ENCODE results near the gene SIGLEC8. TPM values are rescaled to one million over a fixed set of nuclear protein-coding genes. Genes with fewer than 3 reads are reported as not detected.
A peak's percentile ranks its signal among the peaks of the same experiment; 100 is the strongest.

SIGLEC8 gene
- total and polyA plus RNA-seq, 5 experiments from 2014 or later = not detected

- Mint-ChIP-seq H3K27ac (no peak overlapping the region), H3K36me3 (no peaks in the 10 kb centered on the region), H3K27me3 (peaks cover 9 to 30% (median 18%) of the 10 kb centered on the region in 5 donors), H3K4me3 (no peak overlapping the region), H3K9me3 (peaks cover 0 to 7% (median 0%) of the 10 kb centered on the region in 9 donors), H3K4me1 (no peaks in the 10 kb centered on the region)
- no peak for DNase-seq
- POLR2A ChIA-PET = no interaction called here
- no peak for ATAC-seq
Observed at GRCh38 chr19:51488491-51488890, 30.2 kb upstream of the SIGLEC8 start.

- no peaks in the 10 kb centered on the region for H3K4me1 Mint-ChIP-seq
- no peak overlapping the region for H3K4me3 Mint-ChIP-seq
- DNase-seq (no peak), ATAC-seq (no peak)
- no peak overlapping the region for H3K27ac Mint-ChIP-seq
- H3K27me3 Mint-ChIP-seq = peaks cover 12 to 26% (median 20%) of the 10 kb centered on the region in 5 donors
- H3K9me3 Mint-ChIP-seq = peaks cover 0 to 1% (median 0%) of the 10 kb centered on the region in 9 donors
- no peaks in the 10 kb centered on the region for H3K36me3 Mint-ChIP-seq
- POLR2A ChIA-PET = no interaction called here
Observed at GRCh38 chr19:51485960-51486660, 27.9 kb upstream of the SIGLEC8 start.

- Mint-ChIP-seq H3K27ac (no peak overlapping the region), H3K4me3 (no peak overlapping the region), H3K4me1 (no peaks in the 10 kb centered on the region), H3K27me3 (peaks cover 13 to 50% (median 29%) of the 10 kb centered on the region in 5 donors), H3K9me3 (peaks cover 0 to 3% (median 0%) of the 10 kb centered on the region in 9 donors), H3K36me3 (no peaks in the 10 kb centered on the region)
- DNase-seq (no peak), ATAC-seq (no peak)
- POLR2A ChIA-PET = interaction anchor here (0.6 kb wide), 1 partner anchor 11 kb away, joined by 3 read pairs; no protein-coding TSS in a partner anchor
Observed at GRCh38 chr19:51480590-51480989, 22.3 kb upstream of the SIGLEC8 start.

GRCh38 chr19:51479531-51480331 is 21.5 kb upstream of the SIGLEC8 start:
- Mint-ChIP-seq H3K4me3 (no peak overlapping the region), H3K4me1 (no peaks in the 10 kb centered on the region), H3K36me3 (no peaks in the 10 kb centered on the region), H3K27ac (no peak overlapping the region), H3K27me3 (peaks cover 10 to 49% (median 26%) of the 10 kb centered on the region in 5 donors), H3K9me3 (peaks cover 0 to 3% (median 0%) of the 10 kb centered on the region in 9 donors)
- DNase-seq = no peak
- no peak for ATAC-seq
- POLR2A ChIA-PET = interaction anchor here (0.6 kb wide), 1 partner anchor 11 kb away, joined by 3 read pairs; no protein-coding TSS in a partner anchor

- Mint-ChIP-seq H3K9me3 (peaks cover 0 to 3% (median 0%) of the 10 kb centered on the region in 9 donors), H3K36me3 (no peaks in the 10 kb centered on the region), H3K4me3 (peak within 1 kb of the TSS in 1 of 10 donors; percentile 20), H3K4me1 (no peaks in the 10 kb centered on the region), H3K27me3 (peaks cover 7 to 56% (median 25%) of the 10 kb centered on the region in 5 donors), H3K27ac (no peak within 1 kb of the TSS)
- no peak for DNase-seq
- POLR2A ChIA-PET = no interaction called here
- no peak for ATAC-seq
Observed at GRCh38 chr19:51478381-51479234, 20.4 kb upstream of the SIGLEC8 start, which contains the start of gene CEACAM18. TSS of gene CEACAM18 (plus strand) at chr19:51478539.

GRCh38 chr19:51477344-51477743 is 19.1 kb upstream of the SIGLEC8 start:
- peaks cover 10 to 60% (median 24%) of the 10 kb centered on the region in 5 donors for H3K27me3 Mint-ChIP-seq
- ATAC-seq = no peak
- no peak overlapping the region for H3K27ac Mint-ChIP-seq
- H3K4me1 Mint-ChIP-seq = no peaks in the 10 kb centered on the region
- no peaks in the 10 kb centered on the region for H3K36me3 Mint-ChIP-seq
- DNase-seq = no peak
- H3K4me3 Mint-ChIP-seq = no peak overlapping the region
- POLR2A ChIA-PET = no interaction called here
- H3K9me3 Mint-ChIP-seq = peaks cover 0 to 3% (median 0%) of the 10 kb centered on the region in 9 donors

DNA sequence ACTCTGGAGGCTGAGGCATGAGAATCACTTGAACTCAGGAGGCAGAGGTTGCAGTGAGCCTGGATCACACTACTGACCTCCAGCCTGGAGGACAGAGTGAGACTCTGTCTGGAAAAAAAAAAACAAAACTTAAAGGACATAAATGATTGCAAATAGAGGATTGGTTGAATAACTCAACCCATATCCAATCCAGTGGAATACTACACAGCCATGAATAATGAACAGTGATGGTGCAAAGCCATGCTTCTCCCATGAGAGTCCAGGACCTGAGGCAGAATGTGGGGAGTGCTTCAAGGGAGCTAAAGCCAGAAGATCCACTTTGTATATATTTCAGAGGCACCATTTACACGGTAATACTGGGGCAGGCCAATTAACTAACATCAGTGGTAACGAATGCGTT is 17.9 kb upstream of the SIGLEC8 start:
- H3K4me3 Mint-ChIP-seq = no peak overlapping the region
- POLR2A ChIA-PET = no interaction called here
- ATAC-seq (no peak), DNase-seq (no peak)
- peaks cover 0 to 3% (median 0%) of the 10 kb centered on the region in 9 donors for H3K9me3 Mint-ChIP-seq
- H3K27ac Mint-ChIP-seq = no peak overlapping the region
- no peaks in the 10 kb centered on the region for H3K36me3 Mint-ChIP-seq
- H3K27me3 Mint-ChIP-seq = peaks cover 6 to 55% (median 20%) of the 10 kb centered on the region in 5 donors
- H3K4me1 Mint-ChIP-seq = no peaks in the 10 kb centered on the region

DNA sequence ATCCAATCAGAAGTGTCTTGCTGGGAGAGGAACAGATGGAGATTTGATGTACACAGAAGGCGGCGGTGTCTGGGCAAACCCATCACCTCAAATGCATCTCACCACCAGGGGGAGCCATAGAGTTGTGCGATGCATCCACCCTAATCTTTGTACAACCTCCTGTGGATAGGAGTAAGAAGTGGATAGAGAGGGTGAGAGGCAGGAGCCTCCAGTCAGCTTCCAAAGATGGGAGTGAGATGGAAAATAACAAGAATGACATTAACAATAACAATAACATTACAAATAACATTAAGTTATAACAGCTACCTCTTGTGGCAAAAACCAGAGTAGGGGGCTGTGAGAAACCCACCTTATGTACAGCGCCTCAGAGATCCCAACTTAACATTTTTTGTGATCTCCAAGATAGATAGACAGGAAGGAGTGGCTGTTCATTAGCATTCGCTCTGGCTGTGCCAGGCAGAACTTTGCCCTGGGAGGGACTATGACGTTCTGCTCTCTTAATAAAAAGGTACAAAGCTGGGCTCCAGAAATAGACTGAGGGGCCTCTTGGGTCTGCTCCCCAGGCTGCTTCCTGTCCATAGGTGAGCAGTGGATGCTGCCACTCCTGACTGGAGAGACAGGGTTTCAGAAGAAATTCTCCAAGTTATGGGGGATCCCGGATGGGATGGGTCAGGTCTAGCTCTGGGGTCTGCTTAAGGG is 14.9 kb upstream of the SIGLEC8 start:
- ATAC-seq = peak; percentile 71 to 80
- Mint-ChIP-seq H3K4me3 (no peak overlapping the region), H3K27me3 (peaks cover 6 to 33% (median 11%) of the 10 kb centered on the region in 5 donors), H3K9me3 (peaks cover 0 to 3% (median 0%) of the 10 kb centered on the region in 9 donors), H3K4me1 (no peaks in the 10 kb centered on the region), H3K27ac (peak overlapping the region in 1 of 10 donors; percentile 67), H3K36me3 (no peaks in the 10 kb centered on the region)
- POLR2A ChIA-PET = interaction anchor here (0.6 kb wide), 1 partner anchor 184 kb away, joined by 4 read pairs; no protein-coding TSS in a partner anchor
- DNase-seq = peak; percentile 41 to 90 (median 72)

GRCh38 chr19:51472607-51473006 is 14.4 kb upstream of the SIGLEC8 start:
- ATAC-seq (no peak), DNase-seq (no peak)
- Mint-ChIP-seq H3K36me3 (no peaks in the 10 kb centered on the region), H3K27ac (no peak overlapping the region), H3K9me3 (peaks cover 0 to 3% (median 0%) of the 10 kb centered on the region in 9 donors), H3K4me1 (peaks cover 0 to 1% (median 0%) of the 10 kb centered on the region in 4 donors), H3K27me3 (peaks cover 6 to 30% (median 11%) of the 10 kb centered on the region in 5 donors), H3K4me3 (no peak overlapping the region)
- POLR2A ChIA-PET = interaction anchor here (0.6 kb wide), 1 partner anchor 184 kb away, joined by 4 read pairs; no protein-coding TSS in a partner anchor

GRCh38 chr19:51471527-51471926 is 13.3 kb upstream of the SIGLEC8 start:
- peaks cover 0 to 3% (median 0%) of the 10 kb centered on the region in 9 donors for H3K9me3 Mint-ChIP-seq
- no peak overlapping the region for H3K4me3 Mint-ChIP-seq
- no peaks in the 10 kb centered on the region for H3K36me3 Mint-ChIP-seq
- POLR2A ChIA-PET = no interaction called here
- H3K27ac Mint-ChIP-seq = no peak overlapping the region
- peaks cover 0 to 2% (median 0%) of the 10 kb centered on the region in 4 donors for H3K4me1 Mint-ChIP-seq
- H3K27me3 Mint-ChIP-seq = peaks cover 5 to 31% (median 16%) of the 10 kb centered on the region in 5 donors
- DNase-seq (no peak), ATAC-seq (no peak)

GRCh38 chr19:51470966-51471365 is 12.7 kb upstream of the SIGLEC8 start:
- H3K4me3 Mint-ChIP-seq = no peak overlapping the region
- no peaks in the 10 kb centered on the region for H3K36me3 Mint-ChIP-seq
- DNase-seq (no peak), ATAC-seq (no peak)
- H3K27ac Mint-ChIP-seq = no peak overlapping the region
- H3K4me1 Mint-ChIP-seq = peaks cover 0 to 2% (median 0%) of the 10 kb centered on the region in 4 donors
- no peaks in the 10 kb centered on the region for H3K9me3 Mint-ChIP-seq
- H3K27me3 Mint-ChIP-seq = peaks cover 5 to 37% (median 15%) of the 10 kb centered on the region in 5 donors
- POLR2A ChIA-PET = no interaction called here

Data from naive thymus-derived CD8-positive, alpha-beta T cell (primary cell).